ENCODE measurements around the gene ME3. TPM values are rescaled to one million over a fixed set of nuclear protein-coding genes. Genes with fewer than 3 reads are reported as not detected.

ME3 gene
- total RNA-seq, 1 donor from 2014 or later, result 25.5 TPM

- DNase-seq, result peak; percentile 99
Measured at GRCh38 chr11:86483940-86484794, 188.2 kb downstream of the ME3 start.

- DNase-seq, result no peak
Measured at GRCh38 chr11:86483610-86483939, 188.8 kb downstream of the ME3 start.

- no peak for DNase-seq
Measured at GRCh38 chr11:86482692-86483091, 189.7 kb downstream of the ME3 start.

GRCh38 chr11:86481399-86481798 lies 191.0 kb downstream of the ME3 start:
- no peak for DNase-seq

- DNase-seq, result no peak
Measured at GRCh38 chr11:86478348-86478747, 194.1 kb downstream of the ME3 start.

- DNase-seq, result peak; percentile 75
Measured at GRCh38 chr11:86477495-86478155, 194.8 kb downstream of the ME3 start.

GRCh38 chr11:86476109-86476861 lies 196.1 kb downstream of the ME3 start:
- DNase-seq, result peak; percentile 41

- DNase-seq, result no peak
Measured at GRCh38 chr11:86475027-86475426, 197.4 kb downstream of the ME3 start.

GRCh38 chr11:86473991-86474833 lies 198.2 kb downstream of the ME3 start:
- peak; percentile 68 for DNase-seq

GRCh38 chr11:86469491-86470388 lies 202.7 kb downstream of the ME3 start:
- no peak for DNase-seq

- no peak for DNase-seq
Measured at GRCh38 chr11:86468169-86468568, 204.2 kb downstream of the ME3 start.

- DNase-seq, result no peak
Measured at GRCh38 chr11:86464509-86465221, 207.8 kb downstream of the ME3 start.

- no peak for DNase-seq
Measured at GRCh38 chr11:86463955-86464354, 208.5 kb downstream of the ME3 start.

GRCh38 chr11:86463120-86463519 lies 209.3 kb downstream of the ME3 start:
- peak; percentile 66 for DNase-seq

- no peak for DNase-seq
Measured at GRCh38 chr11:86461892-86462291, 210.5 kb downstream of the ME3 start.

- peak; percentile 63 for DNase-seq
Measured at GRCh38 chr11:86460461-86461385, 211.7 kb downstream of the ME3 start.

- peak; percentile 99 for DNase-seq
Measured at GRCh38 chr11:86459682-86460460, 212.5 kb downstream of the ME3 start.

GRCh38 chr11:86459002-86459385 lies 213.4 kb downstream of the ME3 start:
- peak; percentile 58 for DNase-seq

Data from dermis blood vessel endothelial cell (primary cell).